AG04450 (cell line): ENCODE measurements around the gene ZC3H12D. TPM values are rescaled to one million over a fixed set of nuclear protein-coding genes. Genes with fewer than 3 reads are reported as not detected.

ENCODE experiments used
- CTCF ChIA-PET: fragments of 300-600, 350-600 bp; formaldehyde crosslinking; extraction: SDS; loops from one replicate; lab custom pipeline; 2022; ENCODE audit warnings: antibody characterized with exemption, inconsistent platforms; lab: Charles Lee
- POLR2A ChIA-PET: fragments of 350-600 bp; formaldehyde crosslinking; extraction: SDS; loops from one replicate; lab custom pipeline; 2021; ENCODE audit warnings: antibody characterized with exemption, inconsistent platforms; lab: Yijun Ruan, JAX
- DNase-seq: peaks from one replicate; pipeline ENCODE4 v3.0.0-alpha.2; 2011; ENCODE audit warnings: low read depth, low spot score
- H3K27ac ChIP-seq: one replicate; pipeline ENCODE4 v1.5.1; 2012; ENCODE audit warnings: low read depth, low read length, control low read depth
- H3K27me3 ChIP-seq: one replicate; pipeline ENCODE4 v1.6.0; 2012; ENCODE audit warnings: low read length; ENCODE audit not compliant: control insufficient read depth, insufficient read depth
- H3K4me3 ChIP-seq: 2 replicates; pipeline ENCODE4 v1.5.1; 2011; ENCODE audit warnings: mild to moderate bottlenecking, low read depth, low read length, control low read depth
- H3K9me3 ChIP-seq: 2 replicates; pipeline ENCODE4 v1.5.1; 2012; ENCODE audit warnings: low read length; ENCODE audit not compliant: control insufficient read depth, insufficient read depth
- polyA plus RNA-seq: library from polyadenylated mRNA; depleted of rRNA; stranded (reverse); fragments of >200 nt; gene quantifications from 2 replicates; pipeline ENCODE4 v1.2.3, GENCODE V29; 2011
- TF ChIP-seq, protein P1 (sequence below): IDR thresholded peaks from 2 replicates; pipeline ENCODE4 v1.5.1; 2011; ENCODE audit warnings: low read depth, low read length, control low read depth, inconsistent platforms

The ZC3H12D gene
- polyA plus RNA-seq, 1 experiment, result 0.01 TPM

- DNase-seq, result no peak
- H3K27me3 ChIP-seq, result peaks cover 8% of the 10 kb centered on the region
- no peak overlapping the region for H3K4me3 ChIP-seq
- peaks cover 3% of the 10 kb centered on the region; the same call in 1 of the 2 replicates for H3K9me3 ChIP-seq
- CTCF ChIA-PET, result interaction anchor here (0.6 kb wide), 1 partner anchor 310 kb away, joined by 3 read pairs; no protein-coding TSS in a partner anchor
- no peak overlapping the region for H3K27ac ChIP-seq
- POLR2A ChIA-PET, result interaction anchor here (0.6 kb wide), 1 partner anchor 442 kb away, joined by 5 read pairs; no protein-coding TSS in a partner anchor
- TF ChIP-seq, protein P1, sequence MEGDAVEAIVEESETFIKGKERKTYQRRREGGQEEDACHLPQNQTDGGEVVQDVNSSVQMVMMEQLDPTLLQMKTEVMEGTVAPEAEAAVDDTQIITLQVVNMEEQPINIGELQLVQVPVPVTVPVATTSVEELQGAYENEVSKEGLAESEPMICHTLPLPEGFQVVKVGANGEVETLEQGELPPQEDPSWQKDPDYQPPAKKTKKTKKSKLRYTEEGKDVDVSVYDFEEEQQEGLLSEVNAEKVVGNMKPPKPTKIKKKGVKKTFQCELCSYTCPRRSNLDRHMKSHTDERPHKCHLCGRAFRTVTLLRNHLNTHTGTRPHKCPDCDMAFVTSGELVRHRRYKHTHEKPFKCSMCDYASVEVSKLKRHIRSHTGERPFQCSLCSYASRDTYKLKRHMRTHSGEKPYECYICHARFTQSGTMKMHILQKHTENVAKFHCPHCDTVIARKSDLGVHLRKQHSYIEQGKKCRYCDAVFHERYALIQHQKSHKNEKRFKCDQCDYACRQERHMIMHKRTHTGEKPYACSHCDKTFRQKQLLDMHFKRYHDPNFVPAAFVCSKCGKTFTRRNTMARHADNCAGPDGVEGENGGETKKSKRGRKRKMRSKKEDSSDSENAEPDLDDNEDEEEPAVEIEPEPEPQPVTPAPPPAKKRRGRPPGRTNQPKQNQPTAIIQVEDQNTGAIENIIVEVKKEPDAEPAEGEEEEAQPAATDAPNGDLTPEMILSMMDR, result no peak
Measured at GRCh38 chr6:149473080-149474052, 11.4 kb downstream of the ZC3H12D start.

DNA sequence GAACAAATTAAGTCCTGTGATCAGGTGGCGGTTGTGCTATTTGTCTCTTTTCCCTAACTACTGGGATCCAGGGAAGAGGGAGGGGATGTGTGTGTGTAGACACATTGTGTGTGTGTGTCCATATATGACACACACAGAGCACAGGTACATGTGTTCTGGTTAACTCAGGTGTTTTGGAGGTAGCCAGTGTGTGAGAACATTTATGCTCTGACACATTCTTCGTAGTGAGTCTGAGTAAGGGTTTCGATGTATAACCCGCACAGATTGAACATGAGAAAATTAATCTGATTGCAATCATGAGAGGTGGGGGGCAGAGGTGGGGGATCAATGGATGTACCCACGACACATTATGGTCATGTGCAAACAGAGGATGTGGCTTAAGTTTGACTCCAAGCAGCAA, 12.6 kb downstream of the ZC3H12D start:
- no peak overlapping the region for H3K27ac ChIP-seq
- CTCF ChIA-PET, result interaction anchor here (0.6 kb wide), 1 partner anchor 308 kb away, joined by 3 read pairs; no protein-coding TSS in a partner anchor
- H3K27me3 ChIP-seq, result peaks cover 8% of the 10 kb centered on the region
- POLR2A ChIA-PET, result interaction anchor here (0.6 kb wide), 1 partner anchor 441 kb away, joined by 5 read pairs; no protein-coding TSS in a partner anchor
- H3K9me3 ChIP-seq, result peaks cover 3% of the 10 kb centered on the region; the same call in 1 of the 2 replicates
- DNase-seq, result no peak
- no peak overlapping the region for H3K4me3 ChIP-seq
- TF ChIP-seq, protein P1, result no peak

DNA sequence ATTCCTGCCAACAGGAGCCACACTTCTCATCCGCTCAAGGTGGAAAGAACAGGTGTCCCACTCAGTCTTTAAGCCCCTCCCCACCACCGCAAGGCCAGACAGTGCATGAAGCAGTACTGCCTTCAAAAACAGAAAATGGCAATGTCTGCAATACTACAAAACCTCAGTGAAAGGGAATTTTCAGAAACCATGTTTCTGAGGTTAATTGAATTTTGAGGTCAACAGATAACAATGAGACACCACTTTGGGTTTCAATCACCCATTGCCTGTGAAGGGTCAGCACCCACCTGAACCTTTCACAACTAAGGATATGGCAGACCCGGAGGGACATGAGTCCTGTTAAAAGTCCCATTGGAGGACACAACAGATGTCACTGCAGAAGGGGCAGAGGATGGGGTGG, 13.0 kb downstream of the ZC3H12D start:
- no peak for DNase-seq
- Histone ChIP-seq H3K27me3 (peaks cover 8% of the 10 kb centered on the region), H3K4me3 (no peak overlapping the region), H3K9me3 (peaks cover 3% of the 10 kb centered on the region; the same call in 1 of the 2 replicates), H3K27ac (no peak overlapping the region)
- ChIA-PET CTCF (no interaction called here), POLR2A (no interaction called here)
- TF ChIP-seq, protein P1, result no peak

- CTCF ChIA-PET, result no interaction called here
- H3K27ac ChIP-seq, result no peak overlapping the region
- H3K9me3 ChIP-seq, result peaks cover 3% of the 10 kb centered on the region; the same call in 1 of the 2 replicates
- peaks cover 8% of the 10 kb centered on the region for H3K27me3 ChIP-seq
- H3K4me3 ChIP-seq, result no peak overlapping the region
- POLR2A ChIA-PET, result no interaction called here
- TF ChIP-seq, protein P1, result no peak
- no peak for DNase-seq
Measured at GRCh38 chr6:149470948-149471347, 13.9 kb downstream of the ZC3H12D start.

DNA sequence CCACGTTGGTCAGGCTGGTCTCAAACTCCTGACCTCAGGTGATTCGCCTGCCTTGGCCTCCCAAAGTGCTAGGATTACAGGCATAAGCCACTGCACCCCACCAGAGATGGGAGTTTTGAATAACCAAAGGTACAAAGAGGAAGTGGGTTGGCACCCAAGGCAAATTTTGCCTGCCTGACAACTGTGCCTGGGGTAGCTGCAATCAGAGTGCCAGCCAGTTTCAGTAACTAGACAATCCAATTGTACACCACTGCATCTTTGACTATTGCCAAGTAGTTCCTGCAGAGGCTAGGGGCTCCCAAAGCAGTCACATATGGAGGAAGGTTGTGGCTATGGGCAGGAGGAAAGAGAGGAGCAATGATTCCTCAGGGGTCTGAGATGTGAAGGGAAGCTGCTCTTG, 16.6 kb downstream of the ZC3H12D start:
- Histone ChIP-seq H3K27ac (no peak overlapping the region), H3K9me3 (no peaks in the 10 kb centered on the region), H3K4me3 (no peak overlapping the region), H3K27me3 (peaks cover 7% of the 10 kb centered on the region)
- no peak for DNase-seq
- ChIA-PET POLR2A (no interaction called here), CTCF (no interaction called here)
- TF ChIP-seq, protein P1, result no peak
